Fibroblast of skin of right quadriceps (primary cell): ENCODE data around the gene IQCK.

Experiments
- DNase-seq: peaks from one replicate; pipeline ENCODE4 v3.0.0-alpha.2; 2013

Gene IQCK

DNA sequence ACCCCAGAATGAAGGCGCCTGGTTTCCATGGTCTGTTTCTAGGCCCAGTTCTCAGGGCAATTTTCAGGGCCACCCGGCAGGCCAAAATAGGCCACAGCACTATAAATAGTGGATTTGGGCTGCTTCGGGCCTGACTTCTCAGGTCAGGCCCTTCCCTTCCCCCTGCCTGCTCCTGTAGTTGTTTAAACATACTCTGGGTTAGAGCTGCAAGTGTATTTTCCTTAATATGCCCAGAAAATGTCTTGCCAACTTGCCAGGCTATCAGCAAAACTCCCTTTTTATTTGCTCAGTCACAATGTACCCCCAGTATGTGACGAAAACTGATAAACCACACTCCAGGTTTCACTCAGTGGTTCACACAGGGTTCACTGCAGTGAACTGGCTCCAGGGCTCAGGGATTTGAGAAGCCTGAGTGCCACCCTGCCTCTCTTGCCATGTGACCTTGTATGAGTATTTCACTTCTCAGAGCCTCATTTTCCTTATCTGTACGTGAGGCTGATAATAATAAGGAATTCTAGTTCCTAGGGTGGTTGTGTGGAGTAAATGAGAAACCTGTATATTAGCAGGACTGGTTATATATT is 90.1 kb downstream of the IQCK start:
- DNase-seq, result no peak

DNA sequence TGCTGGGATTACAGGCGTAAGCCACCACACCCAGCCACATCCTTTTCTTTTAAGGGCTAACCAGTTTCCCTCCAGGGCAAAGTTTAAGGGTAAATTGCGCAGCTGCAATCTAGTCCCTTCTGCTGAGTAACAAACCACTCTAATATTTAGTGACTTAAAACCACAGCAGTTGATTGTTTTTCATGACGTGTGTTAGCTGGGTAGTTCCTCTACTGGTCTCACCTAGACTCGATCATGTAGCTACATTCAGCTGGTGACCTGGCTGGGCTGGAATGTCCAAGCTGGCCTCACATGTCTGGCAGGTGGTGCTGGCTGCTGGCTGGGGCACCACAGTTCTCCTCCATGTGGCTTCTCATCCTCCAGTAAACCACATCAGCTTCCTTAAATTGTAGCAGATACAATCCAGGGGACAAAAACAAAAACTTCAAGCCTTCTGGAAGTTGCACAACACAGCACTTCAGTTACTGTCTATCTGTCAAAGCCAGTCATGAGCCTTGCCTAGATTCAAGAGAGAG is 91.1 kb downstream of the IQCK start:
- no peak for DNase-seq

DNA sequence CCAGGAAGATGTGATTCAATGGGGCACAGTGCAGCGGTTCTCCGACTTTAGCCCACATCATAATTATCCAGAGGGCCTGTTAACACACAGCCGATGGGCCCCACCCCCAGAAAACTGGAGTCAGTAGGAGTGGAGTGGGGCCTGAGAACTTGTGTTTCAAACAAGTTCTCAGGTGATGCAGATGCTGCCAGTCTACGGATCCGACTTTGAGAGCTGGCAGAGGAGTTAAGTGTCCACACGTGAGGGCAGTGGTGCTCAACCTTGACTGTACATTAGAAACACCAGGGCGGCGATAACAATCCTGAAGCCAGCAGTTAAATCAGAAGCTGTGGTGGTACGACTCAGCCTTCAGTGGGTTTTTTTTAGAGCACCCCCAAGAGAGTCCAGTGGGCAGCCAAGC is 91.6 kb downstream of the IQCK start:
- no peak for DNase-seq

DNA sequence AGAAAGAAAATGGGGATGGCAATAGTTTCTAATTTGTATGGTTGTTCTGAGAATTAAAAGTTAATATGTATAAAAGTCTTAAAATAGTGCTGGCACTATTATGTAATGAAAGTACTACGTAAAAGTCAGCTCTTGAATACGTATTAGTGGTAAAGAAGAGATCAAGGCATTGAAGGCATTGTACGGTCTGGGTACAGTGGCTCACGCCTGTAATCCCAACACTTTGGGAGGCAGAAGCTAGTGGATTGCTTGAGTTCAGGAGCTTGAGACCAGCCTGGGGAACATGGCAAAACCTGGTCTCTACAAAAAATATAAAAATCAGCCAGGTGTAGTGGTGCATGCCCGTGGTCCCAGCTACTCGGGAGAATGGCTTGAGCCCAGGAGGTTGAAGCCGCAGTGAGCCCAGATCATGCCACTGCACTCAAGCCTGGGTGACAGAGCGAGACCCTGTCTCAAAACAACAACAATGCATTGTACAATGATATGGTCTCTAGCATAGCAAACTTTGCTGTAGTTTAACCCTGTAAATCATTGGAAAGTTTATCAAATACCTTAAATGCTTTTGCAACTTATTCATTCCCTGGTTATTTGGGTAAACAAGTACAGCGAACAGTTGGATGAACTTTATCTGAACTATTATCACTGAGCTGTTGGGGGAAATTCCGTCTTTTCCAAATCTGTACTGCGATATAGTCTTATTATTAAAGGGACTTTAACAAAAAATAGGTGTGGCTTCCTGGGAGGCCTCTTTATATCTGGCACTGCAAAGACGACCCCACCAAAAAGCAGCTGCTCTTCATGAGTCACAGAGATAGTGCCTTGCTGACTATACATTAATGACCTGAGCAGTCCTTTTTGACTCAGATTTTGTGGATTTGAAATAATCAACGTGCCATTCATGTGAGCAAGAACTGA is 93.0 kb downstream of the IQCK start:
- peak; percentile 62 for DNase-seq

DNA sequence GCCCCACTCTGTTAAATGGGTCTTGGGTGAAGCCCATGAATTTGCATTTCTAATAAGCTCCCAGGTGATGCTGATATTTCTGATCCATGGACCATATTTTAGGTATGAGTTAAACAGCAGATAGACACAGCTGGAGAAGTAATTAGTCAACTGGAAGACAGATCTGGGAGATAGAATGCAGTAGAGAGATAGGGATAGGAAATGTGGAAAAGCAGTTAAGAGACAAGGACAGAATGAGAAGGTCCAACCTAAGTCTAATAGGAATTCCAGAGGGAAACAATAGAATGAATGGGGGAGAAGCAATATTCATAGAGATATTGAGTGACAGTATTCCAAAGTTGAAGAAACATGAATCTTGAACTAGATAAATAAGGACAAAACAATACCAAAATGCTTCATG is 94.9 kb downstream of the IQCK start:
- no peak for DNase-seq

DNA sequence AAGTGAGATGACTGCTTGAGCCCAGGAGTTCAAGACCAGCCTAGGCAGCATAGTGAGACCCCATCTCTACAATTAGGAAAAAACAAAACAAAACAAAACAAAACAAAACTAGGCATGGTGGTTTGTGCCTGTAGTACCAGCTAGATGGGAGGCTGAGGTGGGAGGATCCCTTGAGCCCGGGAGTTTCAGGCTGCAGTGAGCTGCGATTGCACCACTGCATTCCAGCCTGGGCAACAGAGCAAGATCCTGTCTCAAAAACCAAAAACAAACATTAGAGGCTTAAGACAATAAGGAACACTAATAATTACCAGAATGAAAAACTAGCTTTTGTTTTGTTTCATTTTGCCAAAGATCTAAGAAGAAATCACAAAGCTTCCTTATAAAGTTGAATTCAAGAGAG is 97.3 kb downstream of the IQCK start:
- DNase-seq, result no peak

DNA sequence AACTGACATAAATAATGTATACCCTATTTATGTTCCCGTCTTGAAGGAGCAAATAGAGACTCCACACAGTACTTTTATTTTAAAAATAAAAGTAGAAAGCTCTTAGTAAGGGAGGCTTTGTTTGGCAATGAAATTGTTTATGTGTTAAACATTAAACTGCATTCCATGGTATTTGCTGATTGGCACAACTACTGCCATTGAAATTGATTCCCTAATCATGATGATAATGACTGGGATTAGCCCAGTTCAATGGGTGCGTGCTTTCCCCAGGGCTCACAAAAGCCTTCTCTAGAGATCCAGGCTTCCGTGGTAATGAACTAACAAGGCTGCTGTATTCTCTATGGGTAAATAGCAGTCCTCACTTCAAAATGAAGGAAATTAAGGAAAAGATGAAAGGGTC is 99.1 kb downstream of the IQCK start:
- no peak for DNase-seq

DNA sequence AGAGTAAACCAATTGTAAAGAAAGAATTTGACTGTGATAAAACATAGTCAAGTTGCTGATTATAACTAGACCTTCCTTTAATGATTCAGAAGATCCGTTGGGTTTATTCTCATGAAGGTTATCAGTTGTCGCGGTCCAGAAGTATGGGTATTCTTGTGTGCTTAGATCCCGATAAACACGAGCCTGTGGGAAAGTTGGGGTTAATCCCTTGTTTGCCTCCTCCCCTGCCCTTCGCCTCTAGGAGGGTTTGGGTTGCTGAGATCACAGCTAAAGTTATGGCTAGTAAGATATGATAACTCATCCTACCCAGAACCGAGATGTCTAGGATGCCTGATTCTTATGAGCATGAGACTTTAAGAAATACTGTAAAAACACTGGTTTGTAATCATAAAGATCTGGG is 99.8 kb downstream of the IQCK start:
- no peak for DNase-seq

DNA sequence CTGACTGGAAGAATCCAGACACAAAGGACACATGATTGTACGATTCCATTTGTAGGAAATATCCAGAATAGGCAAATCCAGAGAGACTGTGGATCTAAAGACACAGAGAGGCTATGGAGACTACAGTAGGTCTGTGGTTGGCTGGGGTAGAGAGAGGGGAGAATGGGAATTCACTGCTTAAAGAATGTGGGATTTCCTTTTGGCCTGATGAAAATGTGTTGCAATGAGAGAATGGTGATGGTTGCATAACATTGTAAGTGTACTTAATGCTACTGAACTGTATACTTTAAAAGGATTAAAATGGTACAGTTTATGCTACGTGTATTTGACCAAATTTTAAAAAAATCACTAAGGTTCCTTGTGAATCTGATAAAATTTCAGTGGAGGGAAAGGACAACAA is 104.5 kb downstream of the IQCK start:
- peak; percentile 58 for DNase-seq

DNA sequence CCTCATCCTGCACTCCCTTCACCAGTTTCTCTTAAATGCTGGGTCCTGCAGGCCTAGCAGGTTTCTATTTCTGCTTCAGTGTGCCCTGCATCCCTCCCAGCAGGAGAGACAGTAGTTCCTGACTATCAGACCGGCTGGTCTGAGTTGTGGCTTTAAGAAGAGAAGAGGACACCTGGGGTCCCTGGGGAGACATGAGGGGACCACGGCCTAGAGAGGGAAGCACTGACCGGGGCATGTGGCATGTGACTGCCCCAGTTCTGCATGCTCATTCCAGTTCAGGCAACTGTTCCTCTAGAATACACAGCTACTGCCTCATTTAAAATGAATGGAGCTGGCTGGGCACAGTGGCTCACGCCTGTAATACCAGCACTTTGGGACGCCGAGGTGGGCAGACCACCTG is 105.3 kb downstream of the IQCK start:
- no peak for DNase-seq

DNA sequence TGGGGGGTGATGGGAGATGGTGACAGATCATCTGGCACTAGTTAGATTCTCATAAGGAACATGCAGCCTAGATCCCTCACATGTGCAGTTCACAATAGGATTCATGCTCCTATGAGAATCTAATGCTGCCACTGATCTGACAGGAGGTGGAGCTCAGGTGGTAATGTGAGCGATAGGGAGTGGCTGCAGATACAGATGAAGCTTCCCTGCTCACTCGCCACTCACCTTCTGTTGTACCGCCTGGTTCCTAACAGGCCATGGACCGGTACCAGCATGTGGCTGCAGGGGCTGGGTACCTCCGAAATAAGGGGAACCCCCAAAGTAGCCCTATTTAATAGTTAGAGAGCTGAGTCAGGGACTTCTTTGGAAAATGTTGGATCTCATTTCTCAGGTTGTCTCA is 106.1 kb downstream of the IQCK start:
- DNase-seq, result no peak

DNA sequence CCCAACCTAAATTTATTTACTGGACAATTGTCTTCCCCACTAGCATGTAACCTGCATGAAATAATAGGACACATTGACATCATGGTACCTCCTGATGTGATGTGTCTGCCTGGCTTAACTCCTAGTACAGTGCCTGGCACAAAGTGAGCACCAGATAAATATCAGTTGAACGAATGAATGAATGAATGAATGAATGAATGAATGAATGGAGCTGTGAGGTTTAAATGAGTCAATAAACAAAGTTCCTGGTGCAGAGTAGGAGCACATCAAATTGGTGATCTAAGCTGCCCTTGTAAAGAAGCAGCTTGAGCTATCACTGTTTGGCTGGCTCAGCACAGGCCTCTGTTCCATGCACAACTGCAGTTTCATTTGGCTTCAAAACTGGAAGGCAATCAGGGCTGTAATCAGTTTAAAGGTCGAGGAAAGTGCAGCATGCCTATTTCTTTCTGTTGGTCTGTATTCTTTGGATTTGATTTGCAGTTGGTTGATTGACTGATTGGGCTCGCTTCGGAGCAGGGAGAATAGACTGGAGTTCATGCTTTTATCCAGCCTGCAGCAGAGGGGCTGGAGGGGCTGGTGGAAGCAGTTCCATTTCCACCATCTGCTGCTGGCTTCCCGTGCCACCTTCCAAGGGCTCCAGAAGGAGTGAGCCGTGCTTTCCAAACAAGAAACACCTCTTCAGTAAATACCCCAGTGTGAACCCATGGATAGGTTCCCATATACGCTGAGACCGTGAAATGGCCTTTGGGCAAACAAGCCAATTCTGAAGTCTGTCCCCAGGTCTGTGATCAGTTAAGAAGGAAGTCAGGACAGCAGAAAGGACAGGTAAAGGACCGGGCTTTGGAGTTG is 112.0 kb downstream of the IQCK start:
- DNase-seq, result no peak

DNA sequence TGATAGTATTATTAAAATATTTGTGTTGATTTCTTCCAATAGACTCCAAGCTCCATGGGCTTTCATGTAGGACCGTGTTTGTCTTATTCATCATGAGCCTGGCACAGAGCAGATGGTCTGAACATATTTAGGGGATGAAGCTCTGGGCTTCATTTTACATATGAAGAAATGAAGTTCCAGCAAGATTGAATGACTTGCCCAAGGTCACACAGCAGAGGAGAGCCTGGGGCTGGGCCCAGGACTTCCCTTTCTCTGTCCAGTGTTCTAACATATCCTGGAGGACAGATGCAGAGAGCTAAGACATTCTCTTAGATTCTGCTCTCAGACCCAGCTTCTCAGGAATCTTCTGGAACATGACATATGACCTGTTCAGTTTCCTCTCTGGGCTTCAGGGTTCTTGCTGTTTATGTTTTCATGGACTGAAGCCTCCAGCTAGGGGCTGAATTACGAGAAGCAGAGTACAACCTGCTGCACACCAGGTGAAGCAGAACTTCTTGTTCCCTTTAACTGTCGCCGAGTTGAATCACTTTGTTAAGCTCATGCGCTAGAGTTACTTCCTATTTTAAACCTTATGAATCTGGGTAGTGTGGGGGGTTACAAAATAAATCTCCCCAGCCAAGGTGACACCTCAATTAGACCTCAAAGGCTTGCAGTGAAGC is 113.0 kb downstream of the IQCK start:
- DNase-seq, result no peak

DNA sequence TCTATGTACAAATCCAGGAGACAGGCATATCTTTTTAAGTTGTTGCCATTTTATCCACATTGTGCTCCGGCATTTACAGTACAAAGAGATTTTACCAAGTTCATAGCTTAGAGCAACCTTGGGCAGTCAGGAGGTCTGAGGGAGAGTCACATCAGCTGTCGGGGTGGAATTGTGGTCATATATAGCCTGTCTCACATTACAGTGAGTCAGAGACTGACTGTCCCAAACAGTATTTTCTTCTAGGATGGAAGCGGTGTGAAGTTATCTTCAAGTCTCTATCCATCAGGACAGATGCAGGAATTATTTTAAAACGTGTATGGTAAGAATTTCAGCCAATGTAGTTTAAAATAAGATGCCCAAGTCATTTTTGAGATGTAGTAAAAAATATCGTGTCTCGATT is 113.6 kb downstream of the IQCK start:
- peak; percentile 54 for DNase-seq

DNA sequence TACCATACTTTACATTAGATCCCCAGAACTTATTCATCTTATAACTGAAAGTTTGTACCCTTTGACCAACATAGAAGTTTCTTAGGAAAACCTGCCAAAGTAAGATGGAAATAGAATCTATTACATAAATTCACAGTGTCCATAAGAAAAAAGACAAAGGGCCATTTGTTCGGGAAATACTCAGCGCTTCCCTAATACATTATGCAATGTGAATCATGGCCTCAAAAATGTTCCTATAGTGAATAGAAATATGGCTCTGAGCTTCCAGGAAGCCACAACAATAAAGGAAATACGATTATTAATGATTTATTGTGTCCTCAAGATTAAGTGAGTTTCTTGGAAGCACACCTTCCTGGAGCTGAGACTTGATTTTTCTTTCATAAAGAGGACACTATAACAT is 115.1 kb downstream of the IQCK start:
- DNase-seq, result no peak

DNA sequence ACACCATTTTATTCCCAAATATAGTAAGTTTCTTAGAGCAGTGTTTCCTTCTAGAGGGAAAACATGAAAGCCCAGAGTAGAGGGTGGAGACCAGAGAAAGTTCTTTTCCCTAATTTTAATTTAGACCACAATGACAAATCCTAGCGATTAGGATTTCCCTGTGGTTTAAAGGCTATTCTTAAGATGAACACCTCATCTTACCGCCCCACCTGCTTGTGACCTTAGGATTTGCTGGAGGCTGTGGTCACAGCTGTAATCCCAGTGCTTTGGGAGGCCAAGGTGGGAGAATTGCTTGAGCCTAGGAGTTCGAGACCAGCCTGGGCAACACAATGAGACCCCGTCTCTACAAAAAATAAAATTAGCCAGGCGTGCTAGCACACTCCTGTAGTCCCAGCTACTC is 115.5 kb downstream of the IQCK start:
- DNase-seq, result no peak

DNA sequence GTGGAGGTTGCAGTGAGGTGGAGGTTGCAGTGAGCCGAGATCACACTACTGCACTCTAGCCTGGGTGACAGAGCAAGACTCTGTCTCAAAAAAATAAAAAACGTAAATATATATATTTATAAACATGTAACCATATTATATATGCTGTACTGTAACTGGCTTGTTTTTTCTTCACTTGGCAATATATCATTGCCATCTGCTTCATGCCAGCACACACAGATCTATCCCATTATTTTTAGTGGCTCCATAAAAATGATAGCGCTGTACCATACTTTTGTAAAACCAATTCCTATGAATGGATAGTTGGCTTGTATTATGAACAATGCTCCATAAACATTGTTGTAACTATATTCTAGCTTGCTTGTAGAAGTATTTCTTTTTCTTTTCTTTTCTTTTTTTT is 117.1 kb downstream of the IQCK start:
- no peak for DNase-seq

DNA sequence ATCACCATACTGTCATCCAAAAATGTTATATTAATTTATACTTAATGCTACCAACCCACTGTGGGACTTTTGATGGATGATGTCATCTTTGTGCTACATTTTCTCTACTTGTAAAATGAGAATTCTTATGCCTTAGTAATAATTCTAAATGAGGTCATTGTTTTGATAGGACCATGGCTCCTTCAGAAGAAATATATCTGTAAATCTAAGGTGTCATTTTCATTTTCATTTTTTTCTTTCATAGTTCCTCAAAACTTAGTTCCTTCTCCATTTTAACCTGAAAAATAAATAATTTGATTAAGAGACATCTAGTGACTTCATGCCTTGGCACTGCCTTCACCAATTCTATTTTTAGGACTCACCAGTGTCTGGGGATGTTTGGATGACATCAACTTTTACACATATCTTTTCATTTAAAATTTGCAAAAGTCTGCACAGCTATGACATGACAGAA is 117.9 kb downstream of the IQCK start:
- DNase-seq, result peak; percentile 45

DNA sequence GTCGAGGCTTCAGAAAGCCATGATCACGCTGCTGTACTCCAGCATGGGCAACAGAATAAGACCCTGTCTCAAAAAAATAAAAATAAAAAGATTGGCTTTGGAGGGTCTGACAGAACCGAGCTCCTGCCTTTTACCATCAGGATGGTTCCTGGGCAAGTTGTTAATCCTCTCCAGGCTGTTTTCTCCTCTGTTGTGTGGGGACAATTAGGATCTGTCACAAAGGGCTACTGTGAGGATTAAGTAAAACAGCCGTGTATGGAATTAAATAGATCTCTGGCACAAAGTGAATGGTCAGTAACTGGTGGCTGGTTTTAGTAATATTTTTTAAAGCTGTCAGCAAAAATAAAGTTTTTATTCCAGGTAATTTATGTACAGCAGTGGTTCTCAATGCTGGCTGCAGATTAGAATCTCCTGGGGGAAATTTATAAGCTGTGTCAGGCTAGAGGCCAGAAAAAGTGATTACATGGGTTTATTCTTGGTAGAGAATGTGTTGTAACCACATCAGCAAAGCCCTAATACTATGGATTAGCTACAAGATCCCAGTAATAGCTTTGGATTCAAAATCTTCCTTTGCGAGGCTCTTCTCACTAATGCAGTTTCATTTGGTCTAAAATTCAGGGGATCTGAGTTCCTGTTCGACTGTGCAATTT is 119.4 kb downstream of the IQCK start:
- peak; percentile 25 for DNase-seq

DNA sequence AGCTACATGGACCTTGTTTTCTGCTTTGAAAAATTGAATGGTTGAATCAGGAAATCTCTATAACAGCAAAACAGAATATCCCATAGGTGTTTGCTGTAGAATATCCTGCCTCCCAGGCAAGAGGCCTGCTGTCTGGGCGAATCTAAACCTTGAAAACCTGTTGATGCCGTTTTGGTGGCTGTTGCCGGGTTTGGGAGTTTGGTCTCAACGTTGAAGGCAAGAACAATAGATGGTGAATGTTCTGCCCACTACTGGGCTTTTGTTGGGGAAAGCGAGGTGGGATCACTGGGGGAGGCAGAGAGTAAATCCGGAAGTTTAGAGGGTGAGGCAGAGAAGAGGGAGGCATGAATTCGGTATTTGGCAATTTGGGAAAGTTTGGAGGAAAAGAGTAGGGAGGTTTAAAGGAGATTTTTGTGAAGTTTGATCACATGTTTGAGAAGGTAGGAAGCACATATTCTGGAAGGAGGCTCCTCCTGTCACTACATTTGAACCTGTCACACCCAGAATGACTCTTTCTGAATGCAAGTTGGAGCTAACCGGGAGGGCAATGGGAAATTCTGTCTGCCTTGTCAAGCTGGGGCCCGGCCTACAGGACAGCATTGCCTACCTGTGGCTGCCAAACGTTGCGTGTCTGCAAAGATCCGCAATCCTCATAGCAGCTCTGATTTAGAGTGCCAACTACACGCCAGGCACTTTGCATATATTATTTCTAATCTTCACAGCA is 120.1 kb downstream of the IQCK start:
- DNase-seq, result no peak

DNA sequence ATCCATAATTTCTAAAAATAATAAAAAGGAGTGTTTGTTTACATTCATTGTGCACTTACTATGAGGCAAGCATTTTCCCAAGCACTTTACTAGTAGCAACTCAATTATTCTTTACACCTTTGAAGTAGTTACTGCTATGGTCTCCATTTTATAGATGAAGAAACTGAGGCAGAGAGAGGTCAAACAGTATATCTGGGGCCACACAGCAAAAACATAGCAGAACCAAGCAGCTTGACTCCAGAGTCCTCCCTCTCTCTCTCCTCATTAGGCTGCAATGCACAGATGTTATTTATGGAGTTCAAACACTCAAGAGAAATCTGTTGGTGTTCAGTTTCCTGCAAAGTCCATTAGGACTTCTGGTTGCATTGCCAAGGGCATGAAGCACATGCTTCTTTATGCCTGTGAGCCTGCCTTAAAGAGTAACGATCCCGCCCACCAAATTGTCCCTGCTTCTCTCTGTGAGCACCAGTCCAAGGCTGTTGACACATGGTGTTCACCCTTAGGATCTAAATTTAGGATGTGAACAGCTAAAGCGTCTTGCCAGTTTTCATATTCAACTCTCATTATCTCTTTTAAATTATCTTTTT is 122.5 kb downstream of the IQCK start:
- no peak for DNase-seq
